HCT116 (cell line): ENCODE results near the gene MPPED1. TPM values are rescaled to one million over a fixed set of nuclear protein-coding genes. Genes with fewer than 3 reads are reported as not detected.

ENCODE experiments used
- ATAC-seq: fragments of 200-7000 bp; cut with Tn5 transposase; 2 replicates; pipeline ENCODE4 v1.9.1; 2020; ENCODE audit warnings: mild to moderate bottlenecking, moderate library complexity
- BruUV-seq: library from RNA; stranded (reverse); fragments of 400-500 nt; replicated peaks from 2 replicates; lab custom pipeline; 2021; lab: Mats Ljungman, UMichigan
- CTCF ChIA-PET: fragments of 300-600 bp; sonication (Branson Sonifier 250); formaldehyde crosslinking; loops from one replicate; lab custom pipeline; 2021; ENCODE audit warnings: antibody characterized with exemption; lab: Charles Lee
- POLR2A ChIA-PET: fragments of 300-600, 350-600 bp; sonication (Branson Sonifier 250); formaldehyde crosslinking; loops from one replicate; lab custom pipeline; 2021; ENCODE audit warnings: antibody characterized with exemption; lab: Charles Lee
- RAD21 ChIA-PET, 2 experiments: fragments of 300-600 bp; sonication (Branson Sonifier 250); formaldehyde crosslinking; loops; one replicate each; lab custom pipeline; 2023; ENCODE audit warnings: low total read pairs in 2 of 2; ENCODE audit not compliant: uncharacterized antibody in 2 of 2, unreplicated experiment in 2 of 2, low non-redundant PET in 1 of 2; lab: Charles Lee
- DNase-seq: peaks from one replicate; pipeline ENCODE4 v3.0.0-alpha.2; 2010; ENCODE audit warnings: low read depth, low spot score
- H2AFZ ChIP-seq: fragments of 200-600 bp; shearing (Covaris generic), sonication (generic); 2 replicates; pipeline ENCODE4 v1.6.1; 2017; ENCODE audit warnings: low read depth, mixed run types, mixed read lengths, antibody characterized with exemption, low read length; ENCODE audit not compliant: poor library complexity, severe bottlenecking
- H3K27ac ChIP-seq: 2 replicates; pipeline ENCODE4 v1.5.1; 2012; ENCODE audit warnings: low read depth, low read length
- H3K27me3 ChIP-seq: fragments of 200-600 bp; sonication (generic); 2 replicates; pipeline ENCODE4 v1.6.1; 2016; ENCODE audit warnings: mixed run types, low read length, mixed read lengths; ENCODE audit not compliant: insufficient read depth
- H3K36me3 ChIP-seq, 2 experiments: fragments of 200-500 bp in 1 of 2; fragments of 200-600 bp in 1 of 2; sonication (Bioruptor generic) in 1 of 2; sonication (generic) in 1 of 2; 2 replicates each; pipeline versions ENCODE4 v1.5.1 to v1.6.1; 2014 to 2016; ENCODE audit warnings: low read length in 2 of 2, inconsistent platforms in 1 of 2, mixed read lengths in 1 of 2, mixed run types in 1 of 2; ENCODE audit not compliant: insufficient read depth in 2 of 2, control insufficient read depth in 1 of 2
- H3K4me1 ChIP-seq, 2 experiments: fragments of 200-600 bp in 1 of 2; sonication (generic) in 1 of 2; 2 replicates each; pipeline versions ENCODE4 v1.5.1 to v1.6.1; 2012 to 2017; ENCODE audit warnings: low read length in 2 of 2, inconsistent platforms in 1 of 2, mild to moderate bottlenecking in 1 of 2, mixed read lengths in 1 of 2, mixed run types in 1 of 2, moderate library complexity in 1 of 2; ENCODE audit not compliant: insufficient read depth in 2 of 2, control insufficient read depth in 1 of 2
- H3K4me2 ChIP-seq: fragments of 200-600 bp; sonication (generic); 2 replicates; pipeline ENCODE4 v1.6.1; 2017; ENCODE audit warnings: mixed run types, low read length, mixed read lengths
- H3K4me3 ChIP-seq, 2 experiments: fragments of 200-600 bp in 1 of 2; sonication (generic) in 1 of 2; replicated peaks in 1 of 2; 2 replicates each; pipeline ENCODE4 v1.5.1; 2011 to 2016; ENCODE audit warnings: low read length in 2 of 2, control low read depth in 1 of 2, low read depth in 1 of 2, mild to moderate bottlenecking in 1 of 2, mixed read lengths in 1 of 2, mixed run types in 1 of 2
- H3K79me2 ChIP-seq: fragments of 200-600 bp; sonication (generic); 2 replicates; pipeline ENCODE4 v1.6.1; 2017; ENCODE audit warnings: mild to moderate bottlenecking, mixed run types, low read length, moderate library complexity, mixed read lengths; ENCODE audit not compliant: insufficient read depth
- H3K9ac ChIP-seq: fragments of 200-600 bp; sonication (generic); 2 replicates; pipeline ENCODE4 v1.6.1; 2016; ENCODE audit warnings: low read length, mixed read lengths
- H3K9me2 ChIP-seq: fragments of 200-600 bp; sonication (generic), shearing (Covaris generic); 2 replicates; pipeline ENCODE4 v1.6.1; 2017; ENCODE audit warnings: mixed run types, mild to moderate bottlenecking, moderate library complexity; ENCODE audit not compliant: insufficient read depth
- H3K9me3 ChIP-seq, 2 experiments: fragments of 200-500 bp in 1 of 2; fragments of 200-600 bp in 1 of 2; sonication (Bioruptor generic) in 1 of 2; sonication (generic) in 1 of 2; 2 replicates each; pipeline ENCODE4 v1.6.1; 2014 to 2017; ENCODE audit warnings: low read length in 2 of 2, mixed read lengths in 2 of 2, inconsistent platforms in 1 of 2, low read depth in 1 of 2, mild to moderate bottlenecking in 1 of 2, mixed run types in 1 of 2, moderate library complexity in 1 of 2; ENCODE audit not compliant: control insufficient read depth in 1 of 2, insufficient read depth in 1 of 2
- H4K20me1 ChIP-seq: fragments of 200-600 bp; sonication (generic), shearing (Covaris generic); 2 replicates; pipeline ENCODE4 v1.6.1; 2017; ENCODE audit warnings: mixed run types, mild to moderate bottlenecking, moderate library complexity; ENCODE audit not compliant: insufficient read depth
- CTCF ChIP-seq, 3 experiments: fragments of 200-600 bp in 1 of 3; sonication (generic) in 1 of 3; IDR thresholded peaks in 2 of 3; conservative IDR thresholded peaks in 1 of 3; 2 replicates each; pipeline ENCODE4 v1.5.1; 2012 to 2017; ENCODE audit warnings: low read depth in 2 of 3, low read length in 2 of 3, antibody characterized with exemption in 1 of 3, borderline replicate concordance in 1 of 3, control low read depth in 1 of 3, mild to moderate bottlenecking in 1 of 3, mixed read lengths in 1 of 3, mixed run types in 1 of 3, moderate library complexity in 1 of 3; ENCODE audit not compliant: insufficient read depth in 1 of 3
- EGR1 ChIP-seq: IDR thresholded peaks from 2 replicates; pipeline ENCODE4 v1.6.1; 2012; ENCODE audit warnings: low read depth
- ELF1 ChIP-seq: IDR thresholded peaks from 2 replicates; pipeline ENCODE4 v1.6.1; 2012; ENCODE audit warnings: low read depth, borderline replicate concordance
- FOSL1 ChIP-seq: IDR thresholded peaks from 2 replicates; pipeline ENCODE4 v1.6.1; 2012; ENCODE audit warnings: low read depth
- POLR2AphosphoS5 ChIP-seq: IDR thresholded peaks from 2 replicates; pipeline ENCODE4 v1.6.1; 2011; ENCODE audit warnings: mild to moderate bottlenecking, low read depth, low read length, moderate library complexity
- TCF7L2 ChIP-seq: IDR thresholded peaks from 2 replicates; pipeline ENCODE4 v1.7.0; 2011; ENCODE audit warnings: borderline replicate concordance, inconsistent platforms; ENCODE audit not compliant: insufficient read depth, insufficient read length; ENCODE audit errors: extremely low read depth
- intact Hi-C: fragments of 100-400 bp; cut with micrococcal nuclease; formaldehyde crosslinking; loops from 2 replicates; pipeline ENCODE4 v1.10.0; 2022
- total RNA-seq: library from RNA; stranded (reverse); gene quantifications from one replicate; pipeline ENCODE4 v1.2.1, GENCODE V29; 2021; ENCODE audit not compliant: unreplicated experiment
- TF ChIP-seq, protein P1 (sequence below): IDR thresholded peaks from 2 replicates; pipeline ENCODE4 v1.6.1; 2012

Gene MPPED1
- total RNA-seq, 1 experiment from 2014 or later = not detected

DNA sequence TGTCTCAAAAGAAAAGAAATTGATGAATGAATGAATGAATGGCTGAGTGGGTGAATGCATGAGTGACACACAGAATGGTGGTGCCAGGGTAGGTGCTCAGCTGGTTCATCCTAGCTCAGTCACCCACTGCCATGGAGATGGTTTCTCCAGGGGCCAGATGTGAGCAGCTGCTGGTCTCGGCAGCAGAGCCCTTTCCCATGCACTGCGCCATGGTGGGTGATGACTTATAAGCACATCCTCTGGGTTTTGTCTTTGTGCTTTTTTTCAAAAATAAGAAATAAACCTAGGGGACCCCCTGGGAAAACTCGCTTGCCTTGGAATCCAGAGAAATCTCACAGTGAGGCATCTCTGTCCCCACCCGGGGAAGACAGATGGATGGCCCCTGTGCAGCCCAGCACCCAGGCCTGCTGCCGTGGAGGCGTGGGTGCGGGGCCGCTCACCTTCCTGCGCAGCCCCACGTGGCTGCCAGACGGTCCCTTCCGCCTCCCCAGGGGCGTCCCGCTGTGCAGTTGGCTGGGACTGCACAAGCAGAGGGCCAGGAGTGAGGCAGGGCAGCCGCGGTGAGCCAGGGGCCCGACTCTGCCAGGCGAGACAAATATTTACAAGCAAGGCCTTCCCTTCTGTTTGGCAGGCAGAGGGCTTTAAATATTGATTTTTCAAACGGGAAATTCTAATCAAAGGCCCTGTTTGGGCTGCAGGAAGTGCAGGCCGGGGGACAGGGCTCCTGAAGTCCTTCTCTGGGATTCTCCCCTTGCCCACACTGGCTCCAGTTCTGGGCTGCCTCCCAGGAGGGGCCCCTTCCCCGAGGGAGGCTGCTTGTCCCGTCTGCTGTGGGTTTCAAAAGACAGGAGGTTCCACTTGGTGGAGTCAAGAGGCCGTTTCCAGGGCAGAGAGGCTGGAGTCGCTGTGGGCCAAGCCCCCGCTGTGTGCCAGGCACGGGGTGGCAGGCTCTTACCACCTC is 24.3 kb downstream of the MPPED1 start (continued):
- TF ChIP-seq TCF7L2 (no peak), POLR2AphosphoS5 (no peak), CTCF (IDR thresholded peaks at IDR 0.05 in 2 of 3, conservative IDR thresholded peaks at IDR 0.05 in 1 of 3; ENCODE audit: borderline replicate concordance in 1 of 3, insufficient read depth in 1 of 3, low read depth in 2 of 3, low read length in 2 of 3) (no peak), FOSL1 (no peak)
- TF ChIP-seq, all 23 proteins: peak for 0

DNA sequence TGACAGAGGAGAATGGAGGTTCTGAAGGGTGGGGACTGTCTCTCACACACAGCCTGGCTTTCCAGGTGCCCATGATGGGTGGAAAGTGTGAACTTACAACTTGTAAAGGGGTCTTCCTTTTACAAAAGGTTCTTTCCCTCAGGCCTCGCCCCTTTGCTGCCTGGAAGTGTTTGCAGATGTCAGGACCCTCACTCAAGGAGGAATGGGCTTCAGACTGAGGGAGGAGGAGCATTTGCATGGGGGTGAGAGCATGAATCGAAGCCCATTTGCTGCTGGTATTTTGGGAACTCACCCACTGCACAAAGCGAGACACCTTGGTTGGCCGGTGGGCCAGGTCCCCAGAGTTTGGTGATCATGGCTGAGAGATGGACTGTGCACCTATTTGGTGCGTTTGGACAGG is 25.1 kb downstream of the MPPED1 start:
- no peak for DNase-seq
- Histone ChIP-seq H3K27me3 (peaks cover 22% of the 10 kb centered on the region), H3K79me2 (no peaks in the 10 kb centered on the region), H4K20me1 (no peaks in the 10 kb centered on the region), H3K4me1 (no peaks in the 10 kb centered on the region), H3K9me2 (no peaks in the 10 kb centered on the region), H3K9me3 (no peaks in the 10 kb centered on the region), H3K9ac (no peak overlapping the region), H2AFZ (no peak overlapping the region), H3K27ac (no peak overlapping the region), H3K4me3 (no peak overlapping the region), H3K36me3 (no peaks in the 10 kb centered on the region)
- RAD21 ChIA-PET = no interaction called here
- POLR2A ChIA-PET = no interaction called here
- CTCF ChIA-PET = no interaction called here
- no TSS peak for BruUV-seq
- ATAC-seq = no peak
- intact Hi-C loops = no loop called here
- TF ChIP-seq ELF1 = no peak
- no peak for TF ChIP-seq EGR1
- TF ChIP-seq, protein P1, sequence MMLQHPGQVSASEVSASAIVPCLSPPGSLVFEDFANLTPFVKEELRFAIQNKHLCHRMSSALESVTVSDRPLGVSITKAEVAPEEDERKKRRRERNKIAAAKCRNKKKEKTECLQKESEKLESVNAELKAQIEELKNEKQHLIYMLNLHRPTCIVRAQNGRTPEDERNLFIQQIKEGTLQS = no peak
- TF ChIP-seq TCF7L2 = no peak
- TF ChIP-seq, all 23 proteins: peak for 0
- H3K4me2 ChIP-seq = no peak overlapping the region
